H9 (cell line): ENCODE measurements around the gene TEX44. TPM values are rescaled to one million over a fixed set of nuclear protein-coding genes. Genes with fewer than 3 reads are reported as not detected.

ENCODE experiments used
- DNase-seq: peaks from one replicate; pipeline ENCODE4 v3.0.0-alpha.2; 2017
- H2AFZ ChIP-seq: one replicate; pipeline ENCODE4 v1.6.1; 2013; ENCODE audit warnings: mild to moderate bottlenecking, low read length, control low read depth, moderate library complexity
- H2AK5ac ChIP-seq: 2 replicates; pipeline ENCODE4 v1.6.1; 2013; ENCODE audit warnings: low read length, control low read depth, mixed read lengths; ENCODE audit not compliant: insufficient read length
- H2BK120ac ChIP-seq: one replicate; pipeline ENCODE4 v1.6.1; 2013; ENCODE audit warnings: low read depth, mild to moderate bottlenecking, low read length, control low read depth, inconsistent platforms; ENCODE audit not compliant: poor library complexity, severe bottlenecking
- H2BK12ac ChIP-seq: 2 replicates; pipeline ENCODE4 v1.6.1; 2013; ENCODE audit warnings: low read length, control low read depth, mixed read lengths, low read depth; ENCODE audit not compliant: insufficient read length
- H2BK15ac ChIP-seq: 2 replicates; pipeline ENCODE4 v1.6.1; 2013; ENCODE audit warnings: low read depth, low read length, control low read depth
- H2BK20ac ChIP-seq: one replicate; pipeline ENCODE4 v1.6.1; 2013; ENCODE audit warnings: low read depth, mild to moderate bottlenecking, low read length, control low read depth, inconsistent platforms; ENCODE audit not compliant: poor library complexity, severe bottlenecking
- H2BK5ac ChIP-seq: 2 replicates; pipeline ENCODE4 v1.6.1; 2013; ENCODE audit warnings: low read length, control low read depth, mixed read lengths; ENCODE audit not compliant: insufficient read length
- H3K14ac ChIP-seq: 2 replicates; pipeline ENCODE4 v1.6.1; 2013; ENCODE audit warnings: low read length, control low read depth; ENCODE audit not compliant: insufficient read depth
- H3K18ac ChIP-seq: 2 replicates; pipeline ENCODE4 v1.6.1; 2013; ENCODE audit warnings: low read depth, mild to moderate bottlenecking, mixed read lengths, low read length, control low read depth; ENCODE audit not compliant: insufficient read length
- H3K23ac ChIP-seq: 2 replicates; pipeline ENCODE4 v1.6.1; 2013; ENCODE audit warnings: low read length, control low read depth, mixed read lengths, low read depth; ENCODE audit not compliant: insufficient read length
- H3K23me2 ChIP-seq: 2 replicates; pipeline ENCODE4 v1.6.1; 2013; ENCODE audit warnings: low read depth, mild to moderate bottlenecking, mixed read lengths, low read length, control low read depth; ENCODE audit not compliant: insufficient read length, poor library complexity, severe bottlenecking
- H3K27ac ChIP-seq: 2 replicates; pipeline ENCODE4 v1.5.1; 2013; ENCODE audit warnings: low read length, control low read depth, mixed read lengths, low read depth; ENCODE audit not compliant: insufficient read length
- H3K27me3 ChIP-seq: 2 replicates; pipeline ENCODE4 v1.6.1; 2013; ENCODE audit warnings: low read length, control low read depth, inconsistent platforms; ENCODE audit not compliant: insufficient read depth
- H3K4ac ChIP-seq: 2 replicates; pipeline ENCODE4 v1.6.1; 2013; ENCODE audit warnings: low read depth, mild to moderate bottlenecking, control low read depth, inconsistent platforms, low read length, moderate library complexity
- H3K4me1 ChIP-seq: 2 replicates; pipeline ENCODE4 v1.6.1; 2013; ENCODE audit warnings: low read length, control low read depth, inconsistent platforms; ENCODE audit not compliant: insufficient read depth
- H3K4me2 ChIP-seq: 2 replicates; pipeline ENCODE4 v1.6.1; 2013; ENCODE audit warnings: low read length, control low read depth, mixed read lengths; ENCODE audit not compliant: insufficient read length, insufficient read depth
- H3K56ac ChIP-seq: 2 replicates; pipeline ENCODE4 v1.6.1; 2013; ENCODE audit warnings: low read depth, mild to moderate bottlenecking, mixed read lengths, low read length, control low read depth; ENCODE audit not compliant: insufficient read length
- H3K79me1 ChIP-seq: 2 replicates; pipeline ENCODE4 v1.6.1; 2013; ENCODE audit warnings: low read depth, mild to moderate bottlenecking, moderate library complexity, low read length, control low read depth, inconsistent platforms; ENCODE audit not compliant: insufficient read depth, poor library complexity, severe bottlenecking
- H3K79me2 ChIP-seq: 2 replicates; pipeline ENCODE4 v1.6.1; 2013; ENCODE audit warnings: low read length, control low read depth, inconsistent platforms; ENCODE audit not compliant: insufficient read depth
- H3K9ac ChIP-seq: 2 replicates; pipeline ENCODE4 v1.6.1; 2013; ENCODE audit warnings: low read length, control low read depth, mixed read lengths; ENCODE audit not compliant: insufficient read length; ENCODE audit errors: extremely low read depth
- H3K9me3 ChIP-seq: one replicate; pipeline ENCODE4 v1.6.1; 2013; ENCODE audit warnings: low read depth, low read length, inconsistent platforms; ENCODE audit not compliant: control insufficient read depth
- H3T11ph ChIP-seq: one replicate; pipeline ENCODE4 v1.6.1; 2013; ENCODE audit warnings: mild to moderate bottlenecking, low read length, control low read depth, inconsistent platforms
- H4K20me1 ChIP-seq: one replicate; pipeline ENCODE4 v1.6.1; 2013; ENCODE audit not compliant: control insufficient read depth, insufficient read length, insufficient read depth
- H4K5ac ChIP-seq: 2 replicates; pipeline ENCODE4 v1.6.1; 2013; ENCODE audit warnings: low read depth, mild to moderate bottlenecking, mixed read lengths, low read length, control low read depth; ENCODE audit not compliant: insufficient read length
- H4K8ac ChIP-seq: replicated peaks from 2 replicates; pipeline ENCODE4 v1.6.1; 2013; ENCODE audit warnings: low read length, control low read depth, mixed read lengths, low read depth; ENCODE audit not compliant: insufficient read length
- H4K91ac ChIP-seq: 2 replicates; pipeline ENCODE4 v1.6.1; 2013; ENCODE audit warnings: low read depth, mild to moderate bottlenecking, moderate library complexity, mixed read lengths, low read length, control low read depth; ENCODE audit not compliant: insufficient read length
- H3K27ac Mint-ChIP-seq, 3 experiments: 2 replicates in 2 of 3; 3 replicates in 1 of 3; pipeline ENCODE4 v1.8.0; 2020 to 2021; ENCODE audit warnings: mixed read lengths in 3 of 3, mild to moderate bottlenecking in 1 of 3, moderate library complexity in 1 of 3
- H3K27me3 Mint-ChIP-seq: 2 replicates; pipeline ENCODE4 v1.8.0; 2021; ENCODE audit warnings: low read depth, mild to moderate bottlenecking, moderate library complexity, mixed read lengths
- H3K36me3 Mint-ChIP-seq, 3 experiments: 2 replicates in 2 of 3; 3 replicates in 1 of 3; pipeline ENCODE4 v1.8.0; 2020 to 2021; ENCODE audit warnings: low read depth in 3 of 3, mixed read lengths in 3 of 3; ENCODE audit not compliant: insufficient read depth in 1 of 3
- H3K4me1 Mint-ChIP-seq, 2 experiments: 2 replicates each; pipeline ENCODE4 v1.8.0; 2020; ENCODE audit warnings: mixed read lengths in 2 of 2
- H3K4me3 Mint-ChIP-seq, 2 experiments: 2 replicates in 1 of 2; 3 replicates in 1 of 2; pipeline ENCODE4 v1.8.0; 2020 to 2021; ENCODE audit warnings: mild to moderate bottlenecking in 2 of 2, mixed read lengths in 2 of 2, moderate library complexity in 1 of 2
- H3K9me3 Mint-ChIP-seq, 2 experiments: 2 replicates in 1 of 2; 3 replicates in 1 of 2; pipeline ENCODE4 v1.8.0; 2020; ENCODE audit warnings: mild to moderate bottlenecking in 2 of 2, mixed read lengths in 2 of 2, moderate library complexity in 1 of 2
- CTCF ChIP-seq: fragments of 200-600 bp; sonication (generic); conservative IDR thresholded peaks from 3 replicates; pipeline ENCODE4 v1.8.0; 2021; ENCODE audit warnings: antibody characterized with exemption, mild to moderate bottlenecking
- WGBS: extraction: QIAGEN DNeasy Blood & Tissue Kit; methylation state at CpG from one replicate; pipeline ENCODE4 v1.1.7; 2013; ENCODE audit warnings: missing lambda C conversion rate, low lambda C conversion rate, mixed read lengths; ENCODE audit not compliant: insufficient read length; ENCODE audit errors: extremely low coverage; 5-methylcytosine and 5-hydroxymethylcytosine counted together
- total RNA-seq: library from RNA; stranded (reverse); gene quantifications from 2 replicates; pipeline ENCODE4 v1.2.1, GENCODE V29; 2021

TEX44 gene
- total RNA-seq, 1 experiment from 2014 or later = not detected

DNA sequence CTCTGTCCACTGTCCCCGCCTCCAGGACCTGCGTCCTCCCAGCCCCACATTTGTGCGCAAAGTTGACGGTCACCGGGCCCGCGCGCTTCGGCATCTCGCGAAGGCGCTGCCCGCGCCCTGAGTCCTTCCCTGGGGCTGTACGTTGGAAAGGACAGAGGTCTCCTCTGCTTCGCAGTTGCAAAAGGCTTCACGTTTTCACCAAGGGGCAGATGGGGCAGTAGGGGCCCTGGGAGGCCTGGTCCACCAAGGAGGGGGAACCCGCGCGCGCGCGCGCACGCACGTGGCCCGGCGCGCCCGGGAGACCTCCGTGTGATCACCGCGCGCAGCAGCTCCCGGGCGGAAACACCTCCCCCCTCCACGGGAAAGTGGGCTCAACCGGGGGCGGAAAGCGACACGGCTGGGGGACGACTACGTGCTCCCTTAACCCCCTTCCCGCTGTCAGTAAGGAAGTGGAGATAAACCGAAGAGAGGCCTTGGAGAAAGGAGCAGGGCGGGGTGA is 21.9 kb downstream of the TEX44 start:
- no peak overlapping the region for H2AFZ ChIP-seq
- H4K5ac ChIP-seq = peak overlapping the region; percentile 48
- H3K36me3 Mint-ChIP-seq = no peaks in the 10 kb centered on the region
- H3K4me2 ChIP-seq = peak overlapping the region; percentile 63
- peaks cover 13% of the 10 kb centered on the region for H3K23me2 ChIP-seq
- no peak overlapping the region for H2BK20ac ChIP-seq
- H3K4me1 ChIP-seq = 0 out of 2 replicates have a peak, but pooled peaks cover 2% of the 10 kb centered on the region
- no peak for DNase-seq
- peak overlapping the region; percentile 30 for H3K56ac ChIP-seq
- H3K4ac ChIP-seq = peak overlapping the region; percentile 96
- no peak overlapping the region for H2AK5ac ChIP-seq
- H3K9ac ChIP-seq = peak overlapping the region; percentile 78
- H3K27me3 Mint-ChIP-seq = no peaks in the 10 kb centered on the region; the same call in 1 of the 2 replicates
- WGBS = no CpG with 5 or more reads among the region's 46 CpGs
- H2BK120ac ChIP-seq = peak overlapping the region; percentile 85
- H3K79me2 ChIP-seq = no peaks in the 10 kb centered on the region
- peak overlapping the region; percentile 95 for H3K27ac ChIP-seq
- H4K20me1 ChIP-seq = no peaks in the 10 kb centered on the region
- H2BK15ac ChIP-seq = no peak overlapping the region; the same call in 1 of the 2 replicates
- H3K23ac ChIP-seq = no peak overlapping the region
- peak overlapping the region; percentile 87 for H3K18ac ChIP-seq
- H3K27ac Mint-ChIP-seq = peak overlapping the region; percentile 96 to 98 (median 97)
- peak overlapping the region; percentile 94 for H3K14ac ChIP-seq
- TF ChIP-seq CTCF = no peak
- H2BK5ac ChIP-seq = peak overlapping the region; percentile 81
- H4K8ac ChIP-seq = no peak overlapping the region
- H3K27me3 ChIP-seq = no peaks in the 10 kb centered on the region
- peak overlapping the region; percentile 62 for H3T11ph ChIP-seq
- peak overlapping the region; percentile 68 to 74 for H3K4me3 Mint-ChIP-seq
- no peaks in the 10 kb centered on the region for H3K9me3 ChIP-seq
- peak overlapping the region; percentile 75 for H2BK12ac ChIP-seq
- no peaks in the 10 kb centered on the region; a peak in 1 of 5 replicates for H3K9me3 Mint-ChIP-seq
- peak overlapping the region; percentile 92 for H4K91ac ChIP-seq
- H3K4me1 Mint-ChIP-seq = peaks cover 47 to 54% of the 10 kb centered on the region in 2 experiments
- H3K79me1 ChIP-seq = no peaks in the 10 kb centered on the region
